Measurements from ENCODE around the gene PLAC1. TPM values are rescaled to one million over a fixed set of nuclear protein-coding genes. Genes with fewer than 3 reads are reported as not detected.

The PLAC1 gene
- total RNA-seq, 1 experiment from 2014 or later = 0.51 TPM

- Histone ChIP-seq H3K36me3 (ENCODE audit: control insufficient read depth, insufficient read depth, low read length) (no peaks in the 10 kb centered on the region; the same call in 1 of the 2 replicates), H3K9me3 (ENCODE audit: control insufficient read depth, insufficient read depth, low read depth, low read length) (no peaks in the 10 kb centered on the region), H3K27ac (ENCODE audit: low read length) (no peak overlapping the region), H3K4me1 (ENCODE audit: control insufficient read depth, insufficient read depth, low read length) (peaks cover 8% of the 10 kb centered on the region), H3K4me3 (ENCODE audit: low read depth in 2 of 2, low read length in 2 of 2) (no peak overlapping the region), H3K27me3 (ENCODE audit: control insufficient read depth, insufficient read depth, low read length) (no peaks in the 10 kb centered on the region)
- POLR2A ChIA-PET = no interaction called here
- in situ Hi-C loops (cut with HindIII; ENCODE audit: low pct_unique_long_range_greater_than_20kb, low sequenced_read_pairs) (no loop called here), intact Hi-C loops (cut with micrococcal nuclease; ENCODE audit: unreplicated experiment) (no loop called here)
- TF ChIP-seq REST (IDR thresholded peaks at IDR 0.05; ENCODE audit: insufficient read depth in 1 of 2, low read depth in 2 of 2, low read length in 1 of 2) (no peak), SIN3A (IDR thresholded peaks at IDR 0.05; ENCODE audit: borderline replicate concordance, insufficient read depth, low read depth, low read length) (no peak), TCF7L2 (IDR thresholded peaks at IDR 0.05; ENCODE audit: low read depth, low read length) (no peak), CTCF (IDR thresholded peaks at IDR 0.05) (no peak), POLR2AphosphoS5 (IDR thresholded peaks at IDR 0.05; ENCODE audit: low read depth, low read length) (no peak)
- no peak for ATAC-seq
- no peak for DNase-seq (ENCODE audit: low read depth, low spot score)
- CTCF ChIA-PET = no interaction called here
- no TSS peak for BruUV-seq (replicated peaks)
Observed at GRCh38 chrX:134543288-134543687, 115.0 kb downstream of the PLAC1 start.

GRCh38 chrX:134542485-134542884 lies 115.8 kb downstream of the PLAC1 start:
- no TSS peak for BruUV-seq (replicated peaks)
- H3K27ac ChIP-seq (ENCODE audit: low read length) = no peak overlapping the region
- H3K4me3 ChIP-seq (ENCODE audit: low read depth in 2 of 2, low read length in 2 of 2) = no peak overlapping the region
- H3K36me3 ChIP-seq (ENCODE audit: control insufficient read depth, insufficient read depth, low read length) = no peaks in the 10 kb centered on the region; the same call in 1 of the 2 replicates
- ATAC-seq (peak; percentile 68), DNase-seq (ENCODE audit: low read depth, low spot score) (no peak)
- in situ Hi-C loops (cut with HindIII; ENCODE audit: low pct_unique_long_range_greater_than_20kb, low sequenced_read_pairs) = no loop called here
- CTCF ChIA-PET = no interaction called here
- POLR2A ChIA-PET = no interaction called here
- no peaks in the 10 kb centered on the region for H3K27me3 ChIP-seq (ENCODE audit: control insufficient read depth, insufficient read depth, low read length)
- intact Hi-C loops (cut with micrococcal nuclease; ENCODE audit: unreplicated experiment) = no loop called here
- TF ChIP-seq TCF7L2 (IDR thresholded peaks at IDR 0.05; ENCODE audit: low read depth, low read length) (no peak), SIN3A (IDR thresholded peaks at IDR 0.05; ENCODE audit: borderline replicate concordance, insufficient read depth, low read depth, low read length) (no peak), REST (IDR thresholded peaks at IDR 0.05; ENCODE audit: insufficient read depth in 1 of 2, low read depth in 2 of 2, low read length in 1 of 2) (no peak), POLR2AphosphoS5 (IDR thresholded peaks at IDR 0.05; ENCODE audit: low read depth, low read length) (no peak), CTCF (IDR thresholded peaks at IDR 0.05) (no peak)
- H3K4me1 ChIP-seq (ENCODE audit: control insufficient read depth, insufficient read depth, low read length) = peaks cover 12% of the 10 kb centered on the region
- H3K9me3 ChIP-seq (ENCODE audit: control insufficient read depth, insufficient read depth, low read depth, low read length) = no peaks in the 10 kb centered on the region
